NCI-H446 treated with DMSO at 0.1 percent for 48 hours (cell line): Measurements from ENCODE around the gene SLC29A3.

ENCODE experiments used
- DNase-seq: peaks from one replicate; lab custom pipeline; 2025; lab: John Stamatoyannopoulos, UW

SLC29A3 gene

DNA sequence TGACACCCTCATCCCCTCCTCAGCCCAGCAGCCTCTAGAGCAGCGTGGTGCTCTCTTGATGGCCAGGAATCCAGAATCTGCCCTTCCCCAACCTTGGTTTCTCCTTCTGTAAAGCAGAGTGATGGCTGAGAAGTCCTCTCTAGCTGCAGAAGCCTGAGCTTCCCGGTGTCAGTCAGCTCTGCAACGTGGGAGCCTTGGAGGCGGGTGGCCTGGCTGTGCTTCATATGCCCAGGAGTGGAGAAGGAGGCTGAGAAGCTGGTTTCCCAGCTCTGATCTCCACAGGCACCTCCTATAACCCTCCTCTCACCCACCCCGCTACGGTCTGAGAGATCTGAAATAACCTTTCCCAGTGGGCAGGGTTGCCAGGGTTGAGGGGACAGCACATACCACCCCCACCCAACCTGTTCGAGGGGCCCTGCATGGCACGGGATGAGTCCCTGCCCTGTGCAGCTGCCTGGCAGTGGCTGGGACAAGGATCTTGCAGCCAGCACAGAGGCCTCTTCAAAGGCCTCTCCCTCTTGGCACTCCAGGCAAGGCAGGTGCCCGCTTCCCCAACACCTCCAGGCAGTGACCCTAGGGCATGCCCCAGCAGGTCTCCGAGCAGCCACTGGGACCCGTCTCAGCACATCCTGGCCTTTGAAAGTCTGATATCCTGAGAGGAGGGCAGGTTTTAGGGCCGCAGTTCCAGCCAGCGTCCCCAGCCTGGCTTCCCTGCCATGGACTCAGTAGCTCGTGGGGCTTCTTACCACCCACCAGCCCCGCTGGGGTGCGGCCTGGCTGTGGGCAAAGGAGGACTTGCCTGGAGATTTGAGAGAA is 18.3 kb upstream of the SLC29A3 start:
- DNase-seq: no peak

- no peak for DNase-seq
Measured at GRCh38 chr10:71301371-71301916, 17.6 kb upstream of the SLC29A3 start.

GRCh38 chr10:71302451-71302850 is 16.6 kb upstream of the SLC29A3 start:
- no peak for DNase-seq

GRCh38 chr10:71302874-71303568 is 16.0 kb upstream of the SLC29A3 start:
- peak; percentile 17 for DNase-seq

- no peak for DNase-seq
Measured at GRCh38 chr10:71303569-71303907, 15.5 kb upstream of the SLC29A3 start.

GRCh38 chr10:71304914-71305313 is 14.1 kb upstream of the SLC29A3 start:
- no peak for DNase-seq

DNA sequence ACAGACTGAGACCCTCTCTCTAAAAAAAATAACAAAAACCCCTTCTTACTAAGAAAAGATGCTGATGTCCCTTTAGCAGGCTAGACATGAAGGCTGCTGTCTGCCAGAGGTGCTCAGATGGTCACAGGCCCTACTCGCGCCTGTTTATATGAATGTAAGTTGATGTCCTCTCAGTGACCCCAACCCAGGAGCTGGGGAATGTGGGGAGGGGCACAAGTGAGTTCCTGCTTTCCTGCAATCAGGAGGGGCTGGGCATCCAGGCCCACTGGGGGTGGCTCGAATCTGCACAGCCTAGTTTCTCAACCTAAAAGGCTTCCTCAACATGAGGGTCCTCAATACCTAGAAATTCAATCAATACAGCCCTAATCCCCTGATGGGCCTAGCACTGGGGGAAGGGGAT is 12.1 kb upstream of the SLC29A3 start:
- DNase-seq: no peak

DNA sequence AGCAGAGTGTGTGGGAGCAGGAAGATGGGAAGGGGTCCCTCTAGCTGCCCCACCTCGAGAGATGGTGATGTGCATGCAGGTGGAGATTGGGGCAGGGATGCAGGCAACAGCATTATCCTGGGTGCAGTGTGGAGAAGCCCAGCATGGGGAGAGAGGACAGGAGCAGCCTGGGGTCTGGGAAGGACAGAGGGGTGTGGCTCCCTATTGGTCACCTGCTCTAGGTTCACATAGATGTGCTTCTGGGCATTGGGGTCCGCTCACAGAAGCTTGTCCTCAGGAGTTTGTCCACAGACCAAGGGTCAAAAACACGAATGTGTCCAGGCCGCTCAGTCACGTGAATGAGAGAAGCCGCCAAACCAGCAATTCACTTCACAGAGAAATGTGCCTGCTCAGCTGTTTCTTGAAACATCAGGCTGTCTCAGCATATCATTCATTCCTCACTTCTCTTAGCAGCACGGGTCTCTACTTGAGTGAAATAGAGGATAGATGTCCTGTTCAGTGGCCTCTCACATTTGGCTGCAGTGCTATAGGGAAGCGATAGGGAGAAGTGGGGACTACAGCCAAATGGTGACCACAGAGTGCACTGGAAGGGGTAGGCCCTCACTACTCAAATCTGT is 11.5 kb upstream of the SLC29A3 start:
- DNase-seq: no peak

DNA sequence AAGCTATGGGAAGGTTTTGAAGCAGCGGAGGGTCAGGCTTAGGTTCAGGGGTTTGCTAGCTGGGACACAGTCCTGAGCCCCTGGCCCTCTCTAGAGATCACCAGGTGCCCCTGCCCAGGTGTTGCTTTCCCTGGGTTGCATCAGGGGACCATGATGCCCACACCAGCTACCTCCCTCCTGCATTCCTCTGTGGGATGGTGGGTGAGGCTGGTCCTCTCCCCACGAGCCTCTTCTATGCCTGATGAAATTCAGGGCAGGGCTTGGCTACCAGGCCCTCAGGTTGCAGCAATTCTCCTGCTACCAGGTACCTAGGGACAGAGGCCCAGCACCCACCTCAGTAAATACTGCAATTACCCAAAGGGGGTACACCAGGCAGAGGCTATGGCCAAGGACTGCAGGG is 10.8 kb upstream of the SLC29A3 start:
- DNase-seq: no peak

GRCh38 chr10:71308985-71309384 is 10.1 kb upstream of the SLC29A3 start:
- no peak for DNase-seq

DNA sequence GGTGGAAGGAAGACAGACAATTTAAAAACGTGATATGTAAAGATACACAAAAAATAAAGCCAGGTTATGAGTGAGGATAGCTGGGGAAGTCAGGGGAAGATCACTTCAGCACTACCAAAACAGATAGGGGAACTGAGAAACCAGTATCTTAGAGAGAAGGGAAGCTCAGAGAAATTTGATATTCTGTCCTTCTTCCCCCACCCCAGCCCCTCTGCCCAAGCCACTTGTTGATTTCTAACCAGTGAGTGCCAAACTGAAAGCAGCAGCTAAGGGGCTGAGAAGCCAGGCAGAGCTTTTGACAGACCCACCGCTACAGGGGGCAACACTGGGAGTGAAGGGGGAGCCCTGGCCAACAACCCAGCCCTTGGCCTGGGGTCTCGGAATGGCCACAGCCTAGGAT is 9.1 kb upstream of the SLC29A3 start:
- DNase-seq: no peak

- DNase-seq: no peak
Measured at GRCh38 chr10:71312220-71312619, 6.8 kb upstream of the SLC29A3 start.

DNA sequence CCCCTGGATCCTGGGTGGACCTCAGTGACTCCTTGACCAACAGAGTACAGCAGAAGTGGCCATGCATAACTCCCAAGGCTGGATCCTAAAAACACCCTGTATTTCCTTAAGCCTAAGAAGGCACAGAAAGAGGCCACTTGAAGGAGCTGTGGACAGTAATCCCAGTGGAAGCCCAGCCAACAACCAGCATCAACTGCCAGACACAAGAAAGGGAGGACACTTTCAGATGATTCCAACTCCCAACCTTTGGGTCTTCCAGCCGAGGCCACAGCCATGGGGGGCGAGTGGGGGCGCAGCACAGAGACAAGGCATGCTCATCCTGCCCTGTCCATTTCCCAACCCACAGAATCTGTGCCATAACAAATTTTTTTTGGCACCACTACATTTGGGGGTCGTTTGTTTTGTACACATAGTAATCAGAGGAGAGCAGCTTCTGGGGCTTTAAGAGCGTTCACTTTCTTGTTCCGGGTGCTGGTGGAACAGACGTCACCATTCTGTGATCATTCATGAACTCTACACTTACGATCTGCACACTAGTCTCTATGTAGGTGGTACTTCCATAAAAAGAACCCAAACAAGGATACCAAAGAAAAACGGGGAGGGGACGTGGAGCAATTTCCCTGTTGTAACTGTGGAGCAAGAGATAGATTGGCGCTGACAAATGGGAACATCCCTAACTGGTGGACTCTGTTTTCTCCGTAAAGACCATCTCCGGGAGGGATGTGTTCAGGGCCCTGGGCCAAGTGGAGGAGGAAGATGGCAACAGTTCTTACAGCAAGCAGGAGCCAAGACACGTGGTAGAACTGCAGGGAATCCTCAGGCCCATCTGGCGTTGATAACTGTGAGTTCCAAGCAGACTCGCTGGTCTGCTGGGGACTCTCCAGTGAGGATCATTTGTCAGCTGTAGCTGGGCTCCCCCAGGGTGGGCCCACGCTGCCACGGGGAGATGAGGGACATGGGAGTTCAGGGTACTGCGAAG is 6.0 kb upstream of the SLC29A3 start:
- peak; percentile 92 for DNase-seq

DNA sequence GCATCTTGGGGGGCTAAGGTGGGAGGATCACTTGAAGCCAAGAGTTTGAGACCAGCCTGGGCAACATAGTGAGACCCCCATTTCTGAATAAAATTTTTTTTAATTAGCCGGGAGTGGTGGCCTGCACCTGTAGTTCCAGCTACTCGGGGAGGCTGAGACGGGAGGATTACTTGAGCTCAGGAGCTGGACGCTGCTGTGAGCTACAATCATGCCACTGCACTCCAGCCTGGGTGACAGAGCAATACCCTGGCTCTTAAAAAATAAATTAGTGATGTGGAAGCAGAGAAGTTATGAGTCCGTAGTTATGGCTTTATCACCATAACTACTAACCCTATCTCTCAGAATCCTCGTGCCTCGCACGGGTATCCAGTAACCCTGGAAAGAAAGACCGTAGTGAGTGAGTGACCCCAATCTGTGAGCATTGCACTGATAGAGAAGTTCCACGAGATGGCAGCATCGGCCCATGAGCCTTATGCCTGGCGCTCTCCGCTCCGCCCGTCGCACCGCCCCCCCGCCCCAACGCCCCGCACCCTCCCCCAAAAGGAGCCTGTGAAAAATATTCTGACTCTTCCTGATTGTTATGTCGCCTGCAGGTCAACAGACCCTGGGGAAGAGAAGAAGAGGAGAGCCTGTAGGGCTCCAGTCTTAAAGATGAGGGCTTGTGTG is 4.9 kb upstream of the SLC29A3 start:
- DNase-seq: no peak

- no peak for DNase-seq
Measured at GRCh38 chr10:71314694-71315225, 4.3 kb upstream of the SLC29A3 start.

- no peak for DNase-seq
Measured at GRCh38 chr10:71316056-71316785, 2.8 kb upstream of the SLC29A3 start.

- DNase-seq: no peak
Measured at GRCh38 chr10:71316786-71317160, 2.3 kb upstream of the SLC29A3 start.

GRCh38 chr10:71317739-71318138 is 1.3 kb upstream of the SLC29A3 start:
- no peak for DNase-seq

- no peak for DNase-seq
Measured at GRCh38 chr10:71319800-71320392, 837 bp downstream of the SLC29A3 start.

- DNase-seq: no peak
Measured at GRCh38 chr10:71320592-71320991, 1.5 kb downstream of the SLC29A3 start.
